ENCODE measurements around the gene SUCLG2. TPM values are rescaled to one million over a fixed set of nuclear protein-coding genes. Genes with fewer than 3 reads are reported as not detected.

SUCLG2 gene
- total RNA-seq, 1 experiment from 2014 or later: 53.5 TPM

DNA sequence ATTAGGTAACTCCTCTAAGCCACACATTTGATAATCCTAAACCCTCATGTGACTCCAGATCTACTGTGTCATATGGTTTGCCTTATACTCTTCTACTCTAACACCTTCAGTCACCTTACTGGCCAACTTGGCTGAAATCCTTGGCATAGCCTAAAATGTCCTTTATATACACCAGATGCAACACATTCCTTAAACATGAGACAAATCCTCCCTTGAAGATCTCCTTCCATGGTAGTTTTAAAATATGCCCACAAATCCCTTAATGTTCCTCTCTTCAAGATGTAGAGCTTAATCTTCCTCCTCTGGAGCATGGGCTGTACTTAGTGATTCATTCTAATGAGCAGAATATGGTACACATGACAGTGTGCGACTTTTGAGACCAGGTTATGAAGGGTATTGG lies 238.9 kb downstream of the SUCLG2 start:
- Histone ChIP-seq H3K4me3 (ENCODE audit: low read depth, low read length) (no peak overlapping the region), H3K27me3 (replicated peaks; ENCODE audit: control insufficient read depth, insufficient read depth, low read length) (no peaks in the 10 kb centered on the region), H3K4me1 (no peaks in the 10 kb centered on the region), H3K9me3 (peaks cover 3% of the 10 kb centered on the region; the same call in 1 of the 2 replicates), H3K36me3 (ENCODE audit: control insufficient read depth, insufficient read depth, low read length) (no peaks in the 10 kb centered on the region)
- Mint-ChIP-seq H3K4me3 (ENCODE audit: unreplicated experiment) (no peak overlapping the region), H3K27me3 (ENCODE audit: insufficient read depth, unreplicated experiment) (no peaks in the 10 kb centered on the region), H3K36me3 (ENCODE audit: insufficient read depth, unreplicated experiment) (no peaks in the 10 kb centered on the region), H3K27ac (ENCODE audit: unreplicated experiment) (no peak overlapping the region), H3K4me1 (ENCODE audit: low read depth, unreplicated experiment) (peaks cover 4% of the 10 kb centered on the region), H3K9me3 (ENCODE audit: unreplicated experiment) (peaks cover 8% of the 10 kb centered on the region)
- intact Hi-C loops (cut with micrococcal nuclease; ENCODE audit: unreplicated experiment): no loop called here
- DNase-seq: no peak
- TF ChIP-seq, protein P1, sequence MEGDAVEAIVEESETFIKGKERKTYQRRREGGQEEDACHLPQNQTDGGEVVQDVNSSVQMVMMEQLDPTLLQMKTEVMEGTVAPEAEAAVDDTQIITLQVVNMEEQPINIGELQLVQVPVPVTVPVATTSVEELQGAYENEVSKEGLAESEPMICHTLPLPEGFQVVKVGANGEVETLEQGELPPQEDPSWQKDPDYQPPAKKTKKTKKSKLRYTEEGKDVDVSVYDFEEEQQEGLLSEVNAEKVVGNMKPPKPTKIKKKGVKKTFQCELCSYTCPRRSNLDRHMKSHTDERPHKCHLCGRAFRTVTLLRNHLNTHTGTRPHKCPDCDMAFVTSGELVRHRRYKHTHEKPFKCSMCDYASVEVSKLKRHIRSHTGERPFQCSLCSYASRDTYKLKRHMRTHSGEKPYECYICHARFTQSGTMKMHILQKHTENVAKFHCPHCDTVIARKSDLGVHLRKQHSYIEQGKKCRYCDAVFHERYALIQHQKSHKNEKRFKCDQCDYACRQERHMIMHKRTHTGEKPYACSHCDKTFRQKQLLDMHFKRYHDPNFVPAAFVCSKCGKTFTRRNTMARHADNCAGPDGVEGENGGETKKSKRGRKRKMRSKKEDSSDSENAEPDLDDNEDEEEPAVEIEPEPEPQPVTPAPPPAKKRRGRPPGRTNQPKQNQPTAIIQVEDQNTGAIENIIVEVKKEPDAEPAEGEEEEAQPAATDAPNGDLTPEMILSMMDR (IDR thresholded peaks at IDR 0.05; ENCODE audit: insufficient read depth in 1 of 2, low read depth in 1 of 2, low read length in 1 of 2, severe bottlenecking in 1 of 2, unreplicated experiment in 1 of 2): no peak
- ChIA-PET POLR2A (no interaction called here), CTCF (no interaction called here)
- no TSS peak for BruUV-seq (replicated peaks)

GRCh38 chr3:67414740-67415139 lies 239.7 kb downstream of the SUCLG2 start:
- TF ChIP-seq, protein P1 (IDR thresholded peaks at IDR 0.05; ENCODE audit: insufficient read depth in 1 of 2, low read depth in 1 of 2, low read length in 1 of 2, severe bottlenecking in 1 of 2, unreplicated experiment in 1 of 2): no peak
- no peaks in the 10 kb centered on the region for H3K9me3 Mint-ChIP-seq (ENCODE audit: unreplicated experiment)
- peaks cover 4% of the 10 kb centered on the region for H3K4me1 Mint-ChIP-seq (ENCODE audit: low read depth, unreplicated experiment)
- no peak overlapping the region for H3K4me3 Mint-ChIP-seq (ENCODE audit: unreplicated experiment)
- peaks cover 3% of the 10 kb centered on the region; the same call in 1 of the 2 replicates for H3K9me3 ChIP-seq
- no TSS peak for BruUV-seq (replicated peaks)
- H3K4me1 ChIP-seq: no peaks in the 10 kb centered on the region
- no peak for DNase-seq
- POLR2A ChIA-PET: no interaction called here
- CTCF ChIA-PET: no interaction called here
- H3K36me3 Mint-ChIP-seq (ENCODE audit: insufficient read depth, unreplicated experiment): no peaks in the 10 kb centered on the region
- H3K27me3 ChIP-seq (replicated peaks; ENCODE audit: control insufficient read depth, insufficient read depth, low read length): no peaks in the 10 kb centered on the region
- H3K27ac Mint-ChIP-seq (ENCODE audit: unreplicated experiment): no peak overlapping the region
- no peaks in the 10 kb centered on the region for H3K36me3 ChIP-seq (ENCODE audit: control insufficient read depth, insufficient read depth, low read length)
- H3K4me3 ChIP-seq (ENCODE audit: low read depth, low read length): no peak overlapping the region
- no peaks in the 10 kb centered on the region for H3K27me3 Mint-ChIP-seq (ENCODE audit: insufficient read depth, unreplicated experiment)
- intact Hi-C loops (cut with micrococcal nuclease; ENCODE audit: unreplicated experiment): no loop called here

- TF ChIP-seq, protein P1 (IDR thresholded peaks at IDR 0.05; ENCODE audit: insufficient read depth in 1 of 2, low read depth in 1 of 2, low read length in 1 of 2, severe bottlenecking in 1 of 2, unreplicated experiment in 1 of 2): no peak
Observed at GRCh38 chr3:67405193-67405592, 249.2 kb downstream of the SUCLG2 start.

More at GRCh38 chr3:67405193-67405592, 249.2 kb downstream of the SUCLG2 start:
- no peaks in the 10 kb centered on the region for H3K9me3 ChIP-seq
- Mint-ChIP-seq H3K9me3 (ENCODE audit: unreplicated experiment) (no peaks in the 10 kb centered on the region), H3K4me1 (ENCODE audit: low read depth, unreplicated experiment) (no peaks in the 10 kb centered on the region), H3K36me3 (ENCODE audit: insufficient read depth, unreplicated experiment) (peaks cover 6% of the 10 kb centered on the region), H3K27me3 (ENCODE audit: insufficient read depth, unreplicated experiment) (no peaks in the 10 kb centered on the region), H3K4me3 (ENCODE audit: unreplicated experiment) (no peak overlapping the region), H3K27ac (ENCODE audit: unreplicated experiment) (no peak overlapping the region)
- CTCF ChIA-PET: no interaction called here
- no peak for DNase-seq
- no peaks in the 10 kb centered on the region for H3K36me3 ChIP-seq (ENCODE audit: control insufficient read depth, insufficient read depth, low read length)
- no TSS peak for BruUV-seq (replicated peaks)
- intact Hi-C loops (cut with micrococcal nuclease; ENCODE audit: unreplicated experiment): no loop called here
- POLR2A ChIA-PET: no interaction called here
- no peak overlapping the region for H3K4me3 ChIP-seq (ENCODE audit: low read depth, low read length)
- H3K27me3 ChIP-seq (replicated peaks; ENCODE audit: control insufficient read depth, insufficient read depth, low read length): no peaks in the 10 kb centered on the region
- no peaks in the 10 kb centered on the region for H3K4me1 ChIP-seq

Measured in Caco-2 (cell line).